ENCODE data around the gene RIIAD1.

The RIIAD1 gene

DNA sequence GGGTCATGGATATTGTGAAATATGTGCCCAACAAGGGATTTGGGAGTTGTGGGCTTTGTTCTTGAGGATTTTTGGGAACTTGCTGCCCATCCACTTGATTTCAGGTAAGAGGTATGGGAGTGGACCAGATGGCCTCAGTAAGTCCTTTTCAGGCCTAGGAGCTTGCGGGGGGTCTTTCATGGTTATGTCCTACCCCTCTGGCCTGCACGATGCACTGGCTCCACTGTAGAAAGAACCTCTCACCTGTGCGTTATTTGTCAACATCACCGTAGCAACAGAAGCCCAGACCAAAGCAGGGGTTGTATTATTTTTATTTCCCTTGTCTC is 8.6 kb downstream of the RIIAD1 start:
- TF ChIP-seq, protein P1, sequence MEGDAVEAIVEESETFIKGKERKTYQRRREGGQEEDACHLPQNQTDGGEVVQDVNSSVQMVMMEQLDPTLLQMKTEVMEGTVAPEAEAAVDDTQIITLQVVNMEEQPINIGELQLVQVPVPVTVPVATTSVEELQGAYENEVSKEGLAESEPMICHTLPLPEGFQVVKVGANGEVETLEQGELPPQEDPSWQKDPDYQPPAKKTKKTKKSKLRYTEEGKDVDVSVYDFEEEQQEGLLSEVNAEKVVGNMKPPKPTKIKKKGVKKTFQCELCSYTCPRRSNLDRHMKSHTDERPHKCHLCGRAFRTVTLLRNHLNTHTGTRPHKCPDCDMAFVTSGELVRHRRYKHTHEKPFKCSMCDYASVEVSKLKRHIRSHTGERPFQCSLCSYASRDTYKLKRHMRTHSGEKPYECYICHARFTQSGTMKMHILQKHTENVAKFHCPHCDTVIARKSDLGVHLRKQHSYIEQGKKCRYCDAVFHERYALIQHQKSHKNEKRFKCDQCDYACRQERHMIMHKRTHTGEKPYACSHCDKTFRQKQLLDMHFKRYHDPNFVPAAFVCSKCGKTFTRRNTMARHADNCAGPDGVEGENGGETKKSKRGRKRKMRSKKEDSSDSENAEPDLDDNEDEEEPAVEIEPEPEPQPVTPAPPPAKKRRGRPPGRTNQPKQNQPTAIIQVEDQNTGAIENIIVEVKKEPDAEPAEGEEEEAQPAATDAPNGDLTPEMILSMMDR (IDR thresholded peaks at IDR 0.05): no peak

- TF ChIP-seq, protein P1 (IDR thresholded peaks at IDR 0.05): no peak
These were observed 11.8 kb downstream of the RIIAD1 start for GRCh38 chr1:151733126-151733525.

- TF ChIP-seq, protein P1 (IDR thresholded peaks at IDR 0.05): no peak
These were observed 15.7 kb downstream of the RIIAD1 start for GRCh38 chr1:151737026-151737425.

GRCh38 chr1:151737479-151737878 is 16.2 kb downstream of the RIIAD1 start:
- TF ChIP-seq, protein P1 (IDR thresholded peaks at IDR 0.05): no peak

- TF ChIP-seq, protein P1 (IDR thresholded peaks at IDR 0.05): no peak
These were observed 18.5 kb downstream of the RIIAD1 start for GRCh38 chr1:151739590-151740355.

DNA sequence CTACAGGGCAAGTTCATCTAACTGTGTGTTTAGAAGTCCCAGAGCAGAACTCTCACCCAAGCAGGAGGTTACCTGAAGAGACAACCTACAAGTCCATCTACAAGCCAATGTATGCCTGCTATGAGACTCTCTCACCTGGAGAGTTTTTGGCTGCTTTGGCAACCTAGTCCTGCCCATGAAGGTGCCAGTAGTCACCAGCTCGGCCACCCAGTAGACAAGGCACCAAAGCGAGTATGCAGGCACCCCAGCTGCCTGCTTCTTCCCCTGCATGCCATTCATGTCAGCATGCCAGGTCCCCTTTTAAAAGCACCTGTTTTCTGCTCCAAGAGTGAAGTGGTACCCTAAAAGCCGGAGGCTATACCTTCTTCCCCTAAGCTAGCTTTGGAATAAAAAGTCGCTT is 20.2 kb downstream of the RIIAD1 start:
- TF ChIP-seq, protein P1 (IDR thresholded peaks at IDR 0.05): no peak

GRCh38 chr1:151756291-151756690 is 35.0 kb downstream of the RIIAD1 start:
- TF ChIP-seq, protein P1 (IDR thresholded peaks at IDR 0.05): no peak

DNA sequence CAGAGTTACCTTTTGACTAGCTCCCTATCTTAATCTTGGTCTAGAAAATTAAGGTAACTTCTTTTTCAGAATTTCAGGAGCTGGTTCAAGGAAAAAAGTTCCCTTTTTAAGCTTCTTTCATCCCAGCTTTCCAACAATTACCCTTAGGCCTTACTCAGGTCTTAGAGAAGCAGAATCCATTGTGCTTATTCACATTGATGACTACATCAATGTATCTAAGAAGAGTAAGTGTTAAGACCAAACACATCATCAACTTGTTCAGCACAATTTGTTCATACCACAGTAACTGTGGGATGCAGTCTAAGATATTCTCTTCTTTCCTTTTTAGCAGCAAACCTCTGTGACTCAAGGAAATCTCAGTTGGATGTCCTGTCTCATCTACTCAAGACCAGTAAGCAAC is 37.9 kb downstream of the RIIAD1 start:
- TF ChIP-seq, protein P1 (IDR thresholded peaks at IDR 0.05): no peak

Measured in LNCAP (cell line).